Spleen (tissue), 11 donors: Measurements from ENCODE around the gene TOP2B. TPM values are rescaled to one million over a fixed set of nuclear protein-coding genes. Genes with fewer than 3 reads are reported as not detected.

ENCODE experiments used
- DNase-seq: peaks from one replicate; pipeline ENCODE4 v3.0.0-alpha.2; 2020
- H3K27ac ChIP-seq, 8 donors: fragments of 200-600 bp; sonication (generic) in 7 of 8; 1 replicate in 4 of 8; 2 replicates in 4 of 8; pipeline versions ENCODE4 v1.5.0 to v1.8.0; 2016 to 2021; ENCODE audit warnings: inconsistent platforms in 4 of 8, mild to moderate bottlenecking in 4 of 8, moderate library complexity in 1 of 8
- H3K27me3 ChIP-seq, 7 donors: fragments of 200-600 bp; sonication (generic) in 6 of 7; replicated peaks in 1 of 7; 1 replicate in 4 of 7; 2 replicates in 3 of 7; pipeline versions ENCODE4 v1.5.0 to v1.8.0; 2016 to 2021; ENCODE audit warnings: inconsistent platforms in 3 of 7, mild to moderate bottlenecking in 1 of 7
- H3K36me3 ChIP-seq, 6 donors: fragments of 200-600 bp; sonication (generic) in 5 of 6; 1 replicate in 4 of 6; 2 replicates in 2 of 6; pipeline versions ENCODE4 v1.5.0 to v1.8.0; 2016 to 2021; ENCODE audit warnings: inconsistent platforms in 2 of 6
- H3K4me1 ChIP-seq, 6 donors: fragments of 200-600 bp; sonication (generic) in 5 of 6; 1 replicate in 3 of 6; 2 replicates in 3 of 6; pipeline versions ENCODE4 v1.5.0 to v1.8.0; 2016 to 2021; ENCODE audit warnings: inconsistent platforms in 3 of 6
- H3K4me3 ChIP-seq, 8 donors: fragments of 200-600 bp; sonication (generic) in 7 of 8; 1 replicate in 4 of 8; 2 replicates in 4 of 8; pipeline versions ENCODE4 v1.5.0 to v1.8.0; 2016 to 2021; ENCODE audit warnings: inconsistent platforms in 4 of 8, mild to moderate bottlenecking in 4 of 8, moderate library complexity in 2 of 8
- H3K9me3 ChIP-seq, 8 donors: fragments of 200-600 bp; sonication (generic) in 7 of 8; 1 replicate in 4 of 8; 2 replicates in 4 of 8; pipeline versions ENCODE4 v1.5.0 to v1.8.0; 2016 to 2021; ENCODE audit warnings: inconsistent platforms in 4 of 8
- POLR2A ChIP-seq, 3 donors: fragments of 450-650 bp; IDR thresholded peaks; one replicate each; pipeline ENCODE4 v1.5.1; 2017; ENCODE audit warnings: antibody characterized with exemption in 3 of 3, mild to moderate bottlenecking in 1 of 3
- POLR2AphosphoS5 ChIP-seq, 3 donors: sonication (generic); formaldehyde crosslinking; IDR thresholded peaks; one replicate each; pipeline ENCODE4 v1.5.1; 2017; ENCODE audit warnings: antibody characterized with exemption in 3 of 3
- WGBS, 5 donors: extraction: QIAGEN DNeasy Blood & Tissue Kit in 3 of 5; methylation state at CpG; one replicate each; pipeline versions ENCODE4 v1.1.5 to v1.1.7; 2013 to 2018; 5-methylcytosine and 5-hydroxymethylcytosine counted together
- intact Hi-C: fragments of 100-400 bp; cut with DNase I; formaldehyde crosslinking; loops from one replicate; pipeline ENCODE4 v1.15.0; 2023; ENCODE audit warnings: low total_unique reads
- polyA plus RNA-seq, 3 donors: library from polyadenylated mRNA; stranded (reverse); fragments of 200-250 nt; gene quantifications; one replicate each; pipeline ENCODE4 v1.2.1, GENCODE V29; 2013
- total RNA-seq, 7 donors: library from RNA; depleted of rRNA in 3 of 7; stranded (reverse); fragments of >200 nt in 3 of 7; fragmentation: NEBNext Ultra II Directional in 4 of 7; extraction: Animal tissue kit (Norgen Biotek cat#: 25700) in 4 of 7; gene quantifications; one replicate each; pipeline versions ENCODE4 v1.1.0 to v1.2.1, GENCODE V29; 2016 to 2021
- TF ChIP-seq, protein P1 (sequence below), 11 experiments: fragments of 200-600 bp in 7 of 11; fragments of 450-650 bp in 4 of 11; sonication (generic) in 4 of 11; IDR thresholded peaks in 8 of 11; conservative IDR thresholded peaks in 3 of 11; 1 replicate in 7 of 11; 2 replicates in 4 of 11; pipeline versions ENCODE4 v1.4.0 to v1.8.0; 2016 to 2021; ENCODE audit warnings: antibody characterized with exemption in 11 of 11, inconsistent platforms in 4 of 11, mild to moderate bottlenecking in 1 of 11
- donor health status: healthy with polysubstance abuse.
- donor health status: DM: no; HTN: no; CAD: no; lungs with moderate emphysema.
- donor health status: DM: no; HTN: no; CAD: no.
- donor health status: Bipolar disorder and iron deficiency.
- donor health status: healthy.
- donor health status: DM: no; HTN: no; CAD: no.
- donor health status: DM: yes; HTN: yes; CAD: no.

TOP2B gene
- total and polyA plus RNA-seq, 10 donors = 56.2 to 135 (median 118) TPM

DNA sequence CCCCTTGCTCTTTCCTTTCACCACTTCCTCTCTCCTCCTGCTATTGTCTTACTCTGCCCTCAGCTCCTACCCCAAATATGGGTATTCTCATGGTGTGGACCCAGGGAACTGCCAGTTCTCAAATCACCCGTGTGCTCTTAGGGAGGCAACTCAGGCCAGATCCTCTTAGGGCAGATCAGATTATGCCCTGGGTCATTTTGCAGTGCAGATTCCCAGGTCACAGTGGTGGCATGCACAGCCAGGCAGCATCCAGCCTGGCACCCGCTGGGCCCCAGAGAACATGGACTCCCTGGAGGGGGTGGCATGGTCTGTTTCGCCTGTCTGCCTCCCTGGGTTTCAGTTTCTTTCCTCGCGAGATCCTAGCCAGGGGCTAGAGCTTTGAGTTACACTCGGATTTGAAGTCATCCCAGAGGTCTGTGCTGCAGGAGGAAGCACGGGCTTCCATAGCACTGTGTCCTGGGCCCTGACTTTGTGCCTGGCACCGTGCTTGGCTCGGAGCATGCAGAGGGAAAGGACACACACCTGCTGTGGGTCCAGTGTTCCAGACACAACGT is 96.1 kb downstream of the TOP2B start:
- Histone ChIP-seq H3K4me3 (no peak overlapping the region), H3K4me1 (no peaks in the 10 kb centered on the region), H3K27me3 (no peaks in the 10 kb centered on the region), H3K27ac (no peak overlapping the region), H3K36me3 (no peaks in the 10 kb centered on the region), H3K9me3 (no peaks in the 10 kb centered on the region)
- intact Hi-C loops = no loop called here
- DNase-seq = no peak
- TF ChIP-seq POLR2AphosphoS5 (IDR thresholded peaks at IDR 0.05) (no peak), POLR2A (IDR thresholded peaks at IDR 0.05) (no peak)
- TF ChIP-seq, protein P1, sequence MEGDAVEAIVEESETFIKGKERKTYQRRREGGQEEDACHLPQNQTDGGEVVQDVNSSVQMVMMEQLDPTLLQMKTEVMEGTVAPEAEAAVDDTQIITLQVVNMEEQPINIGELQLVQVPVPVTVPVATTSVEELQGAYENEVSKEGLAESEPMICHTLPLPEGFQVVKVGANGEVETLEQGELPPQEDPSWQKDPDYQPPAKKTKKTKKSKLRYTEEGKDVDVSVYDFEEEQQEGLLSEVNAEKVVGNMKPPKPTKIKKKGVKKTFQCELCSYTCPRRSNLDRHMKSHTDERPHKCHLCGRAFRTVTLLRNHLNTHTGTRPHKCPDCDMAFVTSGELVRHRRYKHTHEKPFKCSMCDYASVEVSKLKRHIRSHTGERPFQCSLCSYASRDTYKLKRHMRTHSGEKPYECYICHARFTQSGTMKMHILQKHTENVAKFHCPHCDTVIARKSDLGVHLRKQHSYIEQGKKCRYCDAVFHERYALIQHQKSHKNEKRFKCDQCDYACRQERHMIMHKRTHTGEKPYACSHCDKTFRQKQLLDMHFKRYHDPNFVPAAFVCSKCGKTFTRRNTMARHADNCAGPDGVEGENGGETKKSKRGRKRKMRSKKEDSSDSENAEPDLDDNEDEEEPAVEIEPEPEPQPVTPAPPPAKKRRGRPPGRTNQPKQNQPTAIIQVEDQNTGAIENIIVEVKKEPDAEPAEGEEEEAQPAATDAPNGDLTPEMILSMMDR (IDR thresholded peaks at IDR 0.05 in 8 of 11, conservative IDR thresholded peaks at IDR 0.05 in 3 of 11) = no peak
- 82 to 92% (median 88%) methylated on average over 8 to 10 of the region's 10 CpGs for WGBS, 5 donors

DNA sequence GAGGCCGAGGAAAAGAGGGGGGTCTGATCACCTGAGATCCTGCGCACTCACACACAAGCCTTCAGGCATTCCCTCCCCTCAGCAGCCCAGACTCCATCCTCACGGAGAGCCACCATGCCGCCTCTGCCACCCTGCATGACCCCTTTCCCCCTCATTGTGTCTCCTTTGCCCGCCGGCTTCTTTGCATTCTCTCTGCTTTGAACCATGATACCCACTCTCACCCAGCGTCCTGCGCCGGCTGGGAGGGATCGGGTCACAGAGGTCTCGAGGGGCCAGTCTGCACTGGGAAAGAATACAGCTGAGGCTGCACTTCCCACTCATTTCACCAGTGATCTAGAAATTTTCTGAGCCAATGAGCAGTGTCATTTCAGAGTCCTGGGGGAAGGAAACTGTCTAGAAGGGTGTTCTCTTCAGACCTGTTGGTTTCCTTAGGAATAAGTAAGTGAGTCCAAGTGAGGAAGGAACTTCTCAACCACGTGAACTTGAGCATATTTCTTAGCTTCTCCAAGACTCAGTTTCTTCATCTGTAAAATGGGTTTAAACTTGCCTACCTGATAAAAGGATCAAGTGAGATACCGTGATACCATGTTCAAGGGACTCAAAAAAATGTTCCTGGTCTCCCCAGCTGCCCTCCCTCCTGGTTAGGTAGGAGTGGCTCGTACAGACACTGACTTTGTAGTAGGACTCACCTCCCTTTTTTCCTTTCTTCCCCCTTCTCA is 96.7 kb downstream of the TOP2B start:
- no peak overlapping the region for H3K27ac ChIP-seq
- WGBS, 5 donors = 87 to 94% (median 90%) methylated on average over 14 of the region's 14 CpGs
- no peaks in the 10 kb centered on the region for H3K4me1 ChIP-seq
- H3K36me3 ChIP-seq = no peaks in the 10 kb centered on the region
- intact Hi-C loops = no loop called here
- H3K4me3 ChIP-seq = no peak overlapping the region
- no peaks in the 10 kb centered on the region for H3K27me3 ChIP-seq
- no peak for DNase-seq
- TF ChIP-seq, protein P1 (IDR thresholded peaks at IDR 0.05 in 8 of 11, conservative IDR thresholded peaks at IDR 0.05 in 3 of 11) = no peak
- no peak for TF ChIP-seq POLR2A (IDR thresholded peaks at IDR 0.05)
- TF ChIP-seq POLR2AphosphoS5 (IDR thresholded peaks at IDR 0.05) = no peak
- H3K9me3 ChIP-seq = no peaks in the 10 kb centered on the region

DNA sequence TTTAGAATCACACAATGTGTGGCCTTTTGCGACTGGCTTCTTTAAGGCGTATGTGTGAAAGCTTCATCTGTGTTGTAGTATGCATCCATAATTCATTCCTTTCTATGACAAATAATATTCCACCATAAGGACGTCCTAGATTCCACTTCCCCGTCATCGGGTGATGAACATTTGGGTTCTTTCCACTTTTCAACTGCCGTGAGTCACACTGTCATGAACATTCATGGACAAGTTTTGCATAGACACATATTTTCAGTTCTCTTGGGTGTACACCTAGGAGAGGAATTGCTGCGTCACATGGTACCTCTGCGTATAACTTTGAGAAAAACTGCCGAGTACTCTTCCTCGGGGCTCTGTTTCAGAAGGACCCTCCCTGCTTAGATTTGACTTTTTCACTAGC is 97.3 kb downstream of the TOP2B start:
- no peaks in the 10 kb centered on the region for H3K27me3 ChIP-seq
- H3K27ac ChIP-seq = no peak overlapping the region
- H3K4me1 ChIP-seq = no peaks in the 10 kb centered on the region
- DNase-seq = no peak
- intact Hi-C loops = no loop called here
- H3K4me3 ChIP-seq = no peak overlapping the region
- 84 to 93% (median 88%) methylated on average over 10 of the region's 10 CpGs for WGBS, 5 donors
- H3K36me3 ChIP-seq = no peaks in the 10 kb centered on the region
- TF ChIP-seq POLR2A (IDR thresholded peaks at IDR 0.05) (no peak), POLR2AphosphoS5 (IDR thresholded peaks at IDR 0.05) (no peak)
- TF ChIP-seq, protein P1 (IDR thresholded peaks at IDR 0.05 in 8 of 11, conservative IDR thresholded peaks at IDR 0.05 in 3 of 11) = no peak
- no peaks in the 10 kb centered on the region for H3K9me3 ChIP-seq

DNA sequence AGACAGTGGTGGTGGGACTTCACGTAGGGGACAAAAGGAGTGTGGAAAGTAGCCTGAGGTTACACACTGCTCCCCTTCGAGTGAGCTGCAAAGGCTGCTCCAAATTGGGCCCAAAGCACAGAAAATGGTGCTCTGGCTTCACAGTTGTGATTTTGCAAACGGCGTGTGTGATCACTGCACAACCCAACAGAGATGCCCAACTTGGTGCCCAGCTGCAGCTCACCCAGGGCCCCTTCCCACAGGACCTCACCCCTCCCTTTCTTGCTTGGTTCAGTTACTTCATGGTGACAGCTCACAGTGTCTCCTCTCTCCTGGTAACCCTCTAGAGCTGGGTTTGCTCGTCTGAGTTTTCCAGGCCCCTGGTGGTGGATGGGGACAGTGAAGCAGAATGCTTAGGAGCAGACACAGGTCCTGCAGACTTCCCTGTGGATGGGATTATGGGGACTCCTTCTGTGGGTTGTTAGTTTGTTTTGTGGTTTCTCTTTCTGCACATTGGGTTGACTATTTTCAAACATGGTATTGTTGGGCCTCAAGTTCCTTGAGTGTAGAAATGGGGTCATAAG is 98.3 kb downstream of the TOP2B start:
- intact Hi-C loops = no loop called here
- Histone ChIP-seq H3K36me3 (no peaks in the 10 kb centered on the region), H3K4me1 (no peaks in the 10 kb centered on the region), H3K4me3 (no peak overlapping the region), H3K27ac (no peak overlapping the region), H3K9me3 (no peaks in the 10 kb centered on the region), H3K27me3 (no peaks in the 10 kb centered on the region)
- DNase-seq = no peak
- TF ChIP-seq POLR2AphosphoS5 (IDR thresholded peaks at IDR 0.05) (no peak), POLR2A (IDR thresholded peaks at IDR 0.05) (no peak)
- TF ChIP-seq, protein P1 (IDR thresholded peaks at IDR 0.05 in 8 of 11, conservative IDR thresholded peaks at IDR 0.05 in 3 of 11) = no peak
- 83 to 88% (median 84%) methylated on average over 5 of the region's 5 CpGs for WGBS, 5 donors
